Panc1 (cell line): Measurements from ENCODE around the gene IZUMO1. TPM values are rescaled to one million over a fixed set of nuclear protein-coding genes. Genes with fewer than 3 reads are reported as not detected.

Experiments used
- ATAC-seq: fragments of 200-7000 bp; cut with Tn5 transposase; 2 replicates; pipeline ENCODE4 v1.9.1; 2020; ENCODE audit warnings: mild to moderate bottlenecking, moderate library complexity
- BruUV-seq: library from RNA; stranded (reverse); fragments of 400-500 nt; replicated peaks from 2 replicates; lab custom pipeline; 2021; lab: Mats Ljungman, UMichigan
- CTCF ChIA-PET: fragments of 300-600 bp; sonication (Branson Sonifier 250); formaldehyde crosslinking; loops from one replicate; lab custom pipeline; 2022; ENCODE audit warnings: antibody characterized with exemption; lab: Charles Lee
- POLR2A ChIA-PET: fragments of 300-600 bp; sonication (Branson Sonifier 250); formaldehyde crosslinking; loops from one replicate; lab custom pipeline; 2022; ENCODE audit warnings: antibody characterized with exemption; lab: Charles Lee
- DNase-seq: peaks from one replicate; pipeline ENCODE4 v3.0.0-alpha.2; 2010; ENCODE audit warnings: low read depth, low spot score
- H3K27ac ChIP-seq: 2 replicates; pipeline ENCODE4 v1.5.1; 2011; ENCODE audit warnings: mild to moderate bottlenecking, low read length, inconsistent platforms
- H3K27me3 ChIP-seq: fragments of 200-500 bp; sonication (Bioruptor generic); 2 replicates; pipeline ENCODE4 v1.6.0; 2014; ENCODE audit warnings: low read length, inconsistent platforms; ENCODE audit not compliant: control insufficient read depth, insufficient read depth
- H3K36me3 ChIP-seq: fragments of 200-500 bp; sonication (Bioruptor generic); 2 replicates; pipeline ENCODE4 v1.5.1; 2014; ENCODE audit warnings: inconsistent platforms, mild to moderate bottlenecking, low read length, moderate library complexity; ENCODE audit not compliant: control insufficient read depth, insufficient read depth
- H3K4me1 ChIP-seq: 2 replicates; pipeline ENCODE4 v1.5.1; 2011; ENCODE audit warnings: inconsistent platforms, mild to moderate bottlenecking, low read length, moderate library complexity; ENCODE audit not compliant: control insufficient read depth, insufficient read depth
- H3K4me3 ChIP-seq, 2 experiments: 2 replicates each; pipeline ENCODE4 v1.5.1; 2011 to 2012; ENCODE audit warnings: low read depth in 2 of 2, low read length in 2 of 2, mild to moderate bottlenecking in 2 of 2, inconsistent platforms in 1 of 2, moderate library complexity in 1 of 2
- H3K9me3 ChIP-seq: fragments of 200-500 bp; sonication (Bioruptor generic); 2 replicates; pipeline ENCODE4 v1.5.1; 2014; ENCODE audit warnings: low read depth, mild to moderate bottlenecking, inconsistent platforms, low read length, moderate library complexity; ENCODE audit not compliant: control insufficient read depth, insufficient read depth
- POLR2AphosphoS5 ChIP-seq: IDR thresholded peaks from 2 replicates; pipeline ENCODE4 v1.6.1; 2012; ENCODE audit warnings: mild to moderate bottlenecking, low read depth, low read length, moderate library complexity
- SIN3A ChIP-seq: IDR thresholded peaks from 2 replicates; pipeline ENCODE4 v1.6.1; 2012; ENCODE audit warnings: low read depth, mild to moderate bottlenecking, low read length, moderate library complexity, borderline replicate concordance; ENCODE audit not compliant: insufficient read depth
- TCF7L2 ChIP-seq: IDR thresholded peaks from 2 replicates; pipeline ENCODE4 v1.6.1; 2011; ENCODE audit warnings: mild to moderate bottlenecking, low read depth, low read length, inconsistent platforms
- in situ Hi-C: cut with HindIII; loops from 2 replicates; pipeline ENCODE4 v1.10.0; 2016; ENCODE audit warnings: low sequenced_read_pairs, low pct_unique_long_range_greater_than_20kb
- intact Hi-C: fragments of 100-400 bp; cut with micrococcal nuclease; formaldehyde crosslinking; loops from one replicate; pipeline ENCODE4 v1.10.0; 2022; ENCODE audit not compliant: unreplicated experiment
- total RNA-seq: library from RNA; stranded (reverse); gene quantifications from one replicate; pipeline ENCODE4 v1.2.1, GENCODE V29; 2021; ENCODE audit not compliant: unreplicated experiment
- TF ChIP-seq, protein P1 (sequence below), 2 experiments: IDR thresholded peaks; 2 replicates each; pipeline ENCODE4 v1.6.1; 2011 to 2012; ENCODE audit warnings: low read depth in 2 of 2, control low read depth in 1 of 2, low read length in 1 of 2, mild to moderate bottlenecking in 1 of 2, moderate library complexity in 1 of 2; ENCODE audit not compliant: insufficient read depth in 1 of 2
- TF ChIP-seq, protein P2 (sequence below): fragments of 450-650 bp; IDR thresholded peaks from 2 replicates; pipeline ENCODE4 v1.5.1; 2017; ENCODE audit warnings: mild to moderate bottlenecking

The IZUMO1 gene
- total RNA-seq, 1 experiment from 2014 or later = not detected

GRCh38 chr19:48777139-48777538 is 30.4 kb upstream of the IZUMO1 start:
- intact Hi-C loops = no loop called here

DNA sequence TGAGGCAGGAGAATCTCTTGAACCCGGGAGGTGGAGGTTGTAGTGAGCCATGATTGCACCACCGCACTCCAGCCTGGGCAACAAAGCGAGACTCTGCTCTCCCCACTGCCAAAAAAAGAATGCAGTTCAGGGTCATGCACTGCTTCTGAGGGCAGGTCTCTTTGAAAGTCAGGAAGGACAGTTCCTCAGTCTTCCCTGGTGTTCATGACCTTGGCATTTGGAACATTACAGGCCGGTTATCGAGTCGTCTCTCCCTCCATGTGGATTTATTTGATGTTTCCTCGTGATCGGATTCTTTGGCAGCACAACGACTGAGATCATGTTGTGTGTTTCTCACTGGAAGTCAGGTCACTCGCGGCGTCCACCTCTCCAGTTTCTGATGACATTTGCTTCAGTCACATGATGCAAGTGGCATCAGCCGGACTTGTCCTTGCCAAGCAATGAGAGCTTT is 25.8 kb upstream of the IZUMO1 start:
- intact Hi-C loops (no loop called here), in situ Hi-C loops (no loop called here)
- Histone ChIP-seq H3K36me3 (no peaks in the 10 kb centered on the region), H3K4me3 (no peak overlapping the region), H3K4me1 (no peaks in the 10 kb centered on the region), H3K27ac (no peak overlapping the region), H3K9me3 (no peaks in the 10 kb centered on the region), H3K27me3 (no peaks in the 10 kb centered on the region)
- DNase-seq (no peak), ATAC-seq (no peak)
- no peak for TF ChIP-seq POLR2AphosphoS5
- TF ChIP-seq, protein P1, sequence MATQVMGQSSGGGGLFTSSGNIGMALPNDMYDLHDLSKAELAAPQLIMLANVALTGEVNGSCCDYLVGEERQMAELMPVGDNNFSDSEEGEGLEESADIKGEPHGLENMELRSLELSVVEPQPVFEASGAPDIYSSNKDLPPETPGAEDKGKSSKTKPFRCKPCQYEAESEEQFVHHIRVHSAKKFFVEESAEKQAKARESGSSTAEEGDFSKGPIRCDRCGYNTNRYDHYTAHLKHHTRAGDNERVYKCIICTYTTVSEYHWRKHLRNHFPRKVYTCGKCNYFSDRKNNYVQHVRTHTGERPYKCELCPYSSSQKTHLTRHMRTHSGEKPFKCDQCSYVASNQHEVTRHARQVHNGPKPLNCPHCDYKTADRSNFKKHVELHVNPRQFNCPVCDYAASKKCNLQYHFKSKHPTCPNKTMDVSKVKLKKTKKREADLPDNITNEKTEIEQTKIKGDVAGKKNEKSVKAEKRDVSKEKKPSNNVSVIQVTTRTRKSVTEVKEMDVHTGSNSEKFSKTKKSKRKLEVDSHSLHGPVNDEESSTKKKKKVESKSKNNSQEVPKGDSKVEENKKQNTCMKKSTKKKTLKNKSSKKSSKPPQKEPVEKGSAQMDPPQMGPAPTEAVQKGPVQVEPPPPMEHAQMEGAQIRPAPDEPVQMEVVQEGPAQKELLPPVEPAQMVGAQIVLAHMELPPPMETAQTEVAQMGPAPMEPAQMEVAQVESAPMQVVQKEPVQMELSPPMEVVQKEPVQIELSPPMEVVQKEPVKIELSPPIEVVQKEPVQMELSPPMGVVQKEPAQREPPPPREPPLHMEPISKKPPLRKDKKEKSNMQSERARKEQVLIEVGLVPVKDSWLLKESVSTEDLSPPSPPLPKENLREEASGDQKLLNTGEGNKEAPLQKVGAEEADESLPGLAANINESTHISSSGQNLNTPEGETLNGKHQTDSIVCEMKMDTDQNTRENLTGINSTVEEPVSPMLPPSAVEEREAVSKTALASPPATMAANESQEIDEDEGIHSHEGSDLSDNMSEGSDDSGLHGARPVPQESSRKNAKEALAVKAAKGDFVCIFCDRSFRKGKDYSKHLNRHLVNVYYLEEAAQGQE (IDR thresholded peaks at IDR 0.05; ENCODE audit: insufficient read depth in 1 of 2, low read depth in 2 of 2, low read length in 1 of 2) = no peak
- TF ChIP-seq SIN3A = no peak
- TF ChIP-seq, protein P2, sequence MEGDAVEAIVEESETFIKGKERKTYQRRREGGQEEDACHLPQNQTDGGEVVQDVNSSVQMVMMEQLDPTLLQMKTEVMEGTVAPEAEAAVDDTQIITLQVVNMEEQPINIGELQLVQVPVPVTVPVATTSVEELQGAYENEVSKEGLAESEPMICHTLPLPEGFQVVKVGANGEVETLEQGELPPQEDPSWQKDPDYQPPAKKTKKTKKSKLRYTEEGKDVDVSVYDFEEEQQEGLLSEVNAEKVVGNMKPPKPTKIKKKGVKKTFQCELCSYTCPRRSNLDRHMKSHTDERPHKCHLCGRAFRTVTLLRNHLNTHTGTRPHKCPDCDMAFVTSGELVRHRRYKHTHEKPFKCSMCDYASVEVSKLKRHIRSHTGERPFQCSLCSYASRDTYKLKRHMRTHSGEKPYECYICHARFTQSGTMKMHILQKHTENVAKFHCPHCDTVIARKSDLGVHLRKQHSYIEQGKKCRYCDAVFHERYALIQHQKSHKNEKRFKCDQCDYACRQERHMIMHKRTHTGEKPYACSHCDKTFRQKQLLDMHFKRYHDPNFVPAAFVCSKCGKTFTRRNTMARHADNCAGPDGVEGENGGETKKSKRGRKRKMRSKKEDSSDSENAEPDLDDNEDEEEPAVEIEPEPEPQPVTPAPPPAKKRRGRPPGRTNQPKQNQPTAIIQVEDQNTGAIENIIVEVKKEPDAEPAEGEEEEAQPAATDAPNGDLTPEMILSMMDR = no peak
- no peak for TF ChIP-seq TCF7L2
- BruUV-seq = no TSS peak
- ChIA-PET POLR2A (no interaction called here), CTCF (interaction anchor here (0.6 kb wide), 1 partner anchor 16 kb away, joined by 5 read pairs; no protein-coding TSS in a partner anchor)

More at GRCh38 chr19:48777139-48777538, 30.4 kb upstream of the IZUMO1 start:
- no TSS peak for BruUV-seq
- Histone ChIP-seq H3K9me3 (no peaks in the 10 kb centered on the region), H3K4me1 (no peaks in the 10 kb centered on the region), H3K27me3 (no peaks in the 10 kb centered on the region), H3K27ac (no peak overlapping the region), H3K4me3 (no peak overlapping the region), H3K36me3 (no peaks in the 10 kb centered on the region)
- DNase-seq (no peak), ATAC-seq (no peak)
- in situ Hi-C loops = no loop called here
- TF ChIP-seq TCF7L2 (no peak), POLR2AphosphoS5 (no peak), SIN3A (no peak)
- TF ChIP-seq, protein P2 = no peak
- TF ChIP-seq, protein P1 (IDR thresholded peaks at IDR 0.05; ENCODE audit: insufficient read depth in 1 of 2, low read depth in 2 of 2, low read length in 1 of 2) = no peak
- ChIA-PET CTCF (no interaction called here), POLR2A (no interaction called here)
